IMR-90 (cell line): ENCODE data around the gene CCHCR1. TPM values are rescaled to one million over a fixed set of nuclear protein-coding genes. Genes with fewer than 3 reads are reported as not detected.
"Not testable (repeated sequence)": the region's sequence is repeated elsewhere in the genome, so short reads cannot be mapped to it uniquely, and the experiment has no call there.

Experiments used
- ATAC-seq: fragments of 200-7000 bp; cut with Tn5 transposase; 2 replicates; pipeline ENCODE4 v1.9.1; 2020; ENCODE audit warnings: low read depth, mild to moderate bottlenecking, moderate library complexity
- BruUV-seq: library from RNA; stranded (reverse); fragments of 400-500 nt; replicated peaks from 2 replicates; lab custom pipeline; 2021; lab: Mats Ljungman, UMichigan
- CTCF ChIA-PET: fragments of 300-600 bp; formaldehyde crosslinking; extraction: SDS; loops from one replicate; lab custom pipeline; 2021; ENCODE audit warnings: antibody characterized with exemption; lab: Yijun Ruan, JAX
- POLR2A ChIA-PET: fragments of 300-600 bp; sonication (Branson Sonifier 250); formaldehyde crosslinking; loops from one replicate; lab custom pipeline; 2022; ENCODE audit warnings: antibody characterized with exemption; ENCODE audit not compliant: unreplicated experiment; lab: Charles Lee
- DNase-seq: peaks from one replicate; pipeline ENCODE4 v3.0.0; 2013
- H2AFZ ChIP-seq: replicated peaks from 2 replicates; pipeline ENCODE3; 2013; ENCODE audit warnings: low read length, mild to moderate bottlenecking; ENCODE audit not compliant: poor library complexity
- H2AK5ac ChIP-seq: 2 replicates; pipeline ENCODE4 v1.6.1; 2013; ENCODE audit warnings: low read depth, low read length, inconsistent platforms
- H2AK9ac ChIP-seq: replicated peaks from 2 replicates; pipeline ENCODE3; 2013; ENCODE audit warnings: mild to moderate bottlenecking, low read depth, low read length, moderate library complexity; ENCODE audit not compliant: poor library complexity
- H2BK120ac ChIP-seq: 2 replicates; pipeline ENCODE4 v1.6.1; 2013; ENCODE audit warnings: low read depth, low read length, inconsistent platforms
- H2BK15ac ChIP-seq: 3 replicates; pipeline ENCODE4 v1.6.1; 2013; ENCODE audit warnings: low read depth, low read length, inconsistent platforms
- H2BK20ac ChIP-seq: 2 replicates; pipeline ENCODE4 v1.6.1; 2013; ENCODE audit warnings: low read depth, mild to moderate bottlenecking, inconsistent platforms, low read length, moderate library complexity
- H2BK5ac ChIP-seq: 2 replicates; pipeline ENCODE4 v1.6.1; 2013; ENCODE audit warnings: mild to moderate bottlenecking, low read depth, low read length, inconsistent platforms; ENCODE audit not compliant: poor library complexity, severe bottlenecking
- H3K14ac ChIP-seq: replicated peaks from 2 replicates; pipeline ENCODE4 v1.6.1; 2013; ENCODE audit warnings: low read depth, low read length, inconsistent platforms
- H3K18ac ChIP-seq: 2 replicates; pipeline ENCODE4 v1.6.1; 2013; ENCODE audit warnings: low read depth, low read length, control low read depth
- H3K23ac ChIP-seq: 2 replicates; pipeline ENCODE4 v1.6.1; 2013; ENCODE audit warnings: low read depth, low read length, inconsistent platforms
- H3K27ac ChIP-seq: 2 replicates; pipeline ENCODE4 v1.5.1; 2013; ENCODE audit warnings: mild to moderate bottlenecking, control low read depth, low read length; ENCODE audit not compliant: insufficient read depth
- H3K27me3 ChIP-seq: 2 replicates; pipeline ENCODE4 v1.6.1; 2013; ENCODE audit warnings: low read length; ENCODE audit not compliant: control insufficient read depth, insufficient read depth
- H3K36me3 ChIP-seq: 2 replicates; pipeline ENCODE4 v1.6.1; 2013; ENCODE audit warnings: low read length, mixed read lengths; ENCODE audit not compliant: control insufficient read depth, insufficient read depth
- H3K4ac ChIP-seq: 2 replicates; pipeline ENCODE4 v1.6.1; 2013; ENCODE audit warnings: low read depth, low read length, inconsistent platforms
- H3K4me1 ChIP-seq: 2 replicates; pipeline ENCODE4 v1.6.1; 2013; ENCODE audit warnings: low read length, mixed read lengths; ENCODE audit not compliant: control insufficient read depth, insufficient read depth
- H3K4me2 ChIP-seq: 2 replicates; pipeline ENCODE4 v1.6.1; 2013; ENCODE audit warnings: low read depth, mild to moderate bottlenecking, control low read depth, low read length, moderate library complexity
- H3K4me3 ChIP-seq: 2 replicates; pipeline ENCODE4 v1.5.1; 2013; ENCODE audit warnings: low read depth, mild to moderate bottlenecking, control low read depth, low read length, moderate library complexity; ENCODE audit not compliant: insufficient read depth
- H3K56ac ChIP-seq: 2 replicates; pipeline ENCODE4 v1.6.1; 2013; ENCODE audit warnings: low read length, inconsistent platforms; ENCODE audit not compliant: insufficient read depth; ENCODE audit errors: extremely low read depth
- H3K79me1 ChIP-seq, 2 experiments: 2 replicates each; pipeline ENCODE4 v1.6.1; 2013; ENCODE audit warnings: low read length in 2 of 2, inconsistent platforms in 1 of 2, low read depth in 1 of 2
- H3K9ac ChIP-seq: 2 replicates; pipeline ENCODE4 v1.6.1; 2013; ENCODE audit warnings: low read depth, low read length, control low read depth
- H3K9me1 ChIP-seq: 2 replicates; pipeline ENCODE4 v1.6.1; 2013; ENCODE audit warnings: low read length, inconsistent platforms; ENCODE audit not compliant: insufficient read depth
- H3K9me3 ChIP-seq: 2 replicates; pipeline ENCODE4 v1.6.1; 2013; ENCODE audit warnings: low read length; ENCODE audit not compliant: control insufficient read depth, insufficient read depth
- H4K20me1 ChIP-seq: 2 replicates; pipeline ENCODE4 v1.6.1; 2013; ENCODE audit warnings: low read length, inconsistent platforms; ENCODE audit not compliant: insufficient read depth
- H4K5ac ChIP-seq: 2 replicates; pipeline ENCODE4 v1.6.1; 2013; ENCODE audit warnings: mild to moderate bottlenecking, low read depth, low read length, control low read depth
- H4K8ac ChIP-seq, 2 experiments: 2 replicates each; pipeline ENCODE4 v1.6.1; 2013; ENCODE audit warnings: low read depth in 2 of 2, low read length in 2 of 2, control low read depth in 1 of 2, inconsistent platforms in 1 of 2
- H4K91ac ChIP-seq: 2 replicates; pipeline ENCODE4 v1.6.1; 2013; ENCODE audit warnings: low read depth, low read length, inconsistent platforms; ENCODE audit not compliant: insufficient read depth
- WGBS, 2 experiments: methylation state at CpG; one replicate each; pipeline versions ENCODE4 v1.1.5 to v1.1.7; 2013; ENCODE audit warnings: missing lambda C conversion rate in 2 of 2; ENCODE audit not compliant: insufficient read length in 1 of 2; ENCODE audit errors: extremely low coverage in 2 of 2; 5-methylcytosine and 5-hydroxymethylcytosine counted together
- dilution Hi-C: fragments of 300-500 bp; cut with HindIII; formaldehyde crosslinking; loops from one replicate; pipeline ENCODE4 v1.14.3; 2018; ENCODE audit warnings: low sequenced_read_pairs; ENCODE audit not compliant: unreplicated experiment
- in situ Hi-C: fragments of 300-500 bp; cut with MboI; formaldehyde crosslinking; loops from 3 replicates; pipeline ENCODE4 v1.14.3; 2019; ENCODE audit warnings: low sequenced_read_pairs, inconsistent platforms, mixed read lengths
- intact Hi-C: fragments of 100-400 bp; cut with micrococcal nuclease; formaldehyde crosslinking; loops from 2 replicates; pipeline ENCODE4 v1.10.0; 2022
- polyA plus RNA-seq, 3 experiments: library from polyadenylated mRNA; depleted of rRNA; stranded (reverse); fragments of >200 nt; gene quantifications; 2 replicates each; pipeline ENCODE4 v1.2.3, GENCODE V29; 2012; ENCODE audit warnings: low replicate concordance in 1 of 3
- total RNA-seq: library from RNA; depleted of rRNA; stranded (reverse); fragments of >200 nt; gene quantifications from 2 replicates; pipeline ENCODE4 v1.2.3, GENCODE V29; 2012

The CCHCR1 gene
- total and polyA plus RNA-seq, 2 of the 4 experiments (the other 2 are of a cell fraction), result 13.1 to 22.0 TPM

DNA sequence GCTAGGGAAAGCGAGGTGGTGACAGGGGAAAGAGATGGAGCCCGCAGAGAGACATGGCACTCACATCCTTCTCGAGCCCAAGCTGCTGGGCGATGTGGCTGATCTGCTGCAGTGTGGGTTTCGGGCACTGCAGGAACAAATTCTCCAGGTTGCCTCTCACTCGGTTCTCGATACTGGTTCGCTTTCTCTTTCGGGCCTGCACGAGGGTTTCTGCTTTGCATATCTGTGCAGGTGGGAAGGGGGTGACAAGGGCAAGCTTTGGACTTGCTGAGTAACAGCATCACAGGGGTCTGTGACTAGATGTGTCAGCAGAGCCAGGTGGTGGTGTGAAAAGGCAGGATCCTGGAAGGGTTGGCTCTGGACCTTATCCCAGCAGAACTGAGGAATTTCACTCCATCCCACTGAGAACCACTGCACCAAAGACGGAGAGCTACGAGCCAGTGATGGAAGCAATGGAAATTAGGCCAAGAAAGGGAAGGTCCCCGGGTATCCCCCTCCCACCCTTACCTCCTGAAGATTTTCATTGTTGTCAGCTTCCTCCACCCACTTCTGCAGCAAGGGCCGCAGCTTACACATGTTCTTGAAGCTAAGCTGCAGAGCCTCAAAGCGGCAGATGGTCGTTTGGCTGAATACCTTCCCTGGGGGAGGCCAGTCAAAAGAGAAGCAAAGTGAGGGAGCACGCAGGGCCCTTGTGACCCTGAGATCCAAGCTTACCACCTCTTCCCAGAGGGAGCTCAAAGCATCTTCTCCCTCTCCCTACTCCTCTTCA is 7.6 kb upstream of the CCHCR1 start:
- H3K4ac ChIP-seq, H3K27me3 ChIP-seq, H3K36me3 ChIP-seq, H3K14ac ChIP-seq, H3K23ac ChIP-seq, H3K4me2 ChIP-seq, H2AK5ac ChIP-seq, H4K8ac ChIP-seq, H4K20me1 ChIP-seq, BruUV-seq, H4K91ac ChIP-seq, H3K9me3 ChIP-seq, H3K27ac ChIP-seq, H4K5ac ChIP-seq, ATAC-seq, intact Hi-C loops, dilution Hi-C loops, H3K4me3 ChIP-seq, H2AK9ac ChIP-seq, in situ Hi-C loops, H2AFZ ChIP-seq, H3K4me1 ChIP-seq, H3K56ac ChIP-seq, H3K9ac ChIP-seq, POLR2A ChIA-PET, H2BK120ac ChIP-seq, DNase-seq, H2BK15ac ChIP-seq, H3K18ac ChIP-seq, H3K9me1 ChIP-seq, H2BK20ac ChIP-seq, H2BK5ac ChIP-seq: not testable (repeated sequence)
- H3K79me1 ChIP-seq, result peaks cover under 1 to 20% of the 10 kb centered on the region in 2 experiments; a peak in 3 of 4 replicates
- WGBS, 2 experiments, result 100% methylated on average over 2 of the region's 17 CpGs; no CpG with 5 or more reads in 1 of the 2 experiments
- CTCF ChIA-PET, result interaction anchor here (1.1 kb wide), 1 partner anchor 21 kb away, joined by 3 read pairs; no protein-coding TSS in a partner anchor

DNA sequence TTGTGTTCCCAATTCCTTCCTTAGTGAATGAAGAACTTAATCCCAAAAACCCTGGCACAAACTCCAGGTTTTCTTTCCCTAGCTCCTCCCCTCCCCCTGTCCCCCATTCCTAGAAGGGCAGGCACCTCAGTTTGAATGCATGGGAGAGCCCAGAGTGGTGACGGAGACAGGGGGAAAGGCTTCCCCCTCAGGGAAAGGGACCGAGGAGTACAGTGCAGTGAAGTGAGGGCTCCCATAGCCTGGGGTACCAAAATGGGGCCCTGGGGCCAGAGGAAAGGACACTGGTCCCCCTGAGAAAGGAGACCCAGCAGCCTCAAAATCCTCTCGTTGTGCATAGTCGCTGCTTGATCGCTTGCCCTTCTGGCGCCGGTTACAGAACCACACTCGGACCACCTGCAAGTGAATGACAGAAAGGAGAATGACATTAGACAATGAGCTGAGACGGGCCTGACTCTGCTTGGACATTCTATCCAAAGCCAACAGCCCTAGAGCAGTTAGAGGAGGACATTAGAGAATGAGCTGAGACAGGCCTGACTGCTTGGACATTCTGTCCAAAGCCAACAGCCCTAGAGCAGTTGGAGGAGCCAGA is 7.0 kb upstream of the CCHCR1 start:
- H3K9me3 ChIP-seq, H2AK5ac ChIP-seq, in situ Hi-C loops, intact Hi-C loops, H2BK15ac ChIP-seq, ATAC-seq, H3K4me3 ChIP-seq, H3K56ac ChIP-seq, H3K27me3 ChIP-seq, H3K27ac ChIP-seq, H3K23ac ChIP-seq, H3K9me1 ChIP-seq, BruUV-seq, H4K91ac ChIP-seq, DNase-seq, H3K36me3 ChIP-seq, H2BK20ac ChIP-seq, H4K20me1 ChIP-seq, H2AFZ ChIP-seq, H4K8ac ChIP-seq, H3K14ac ChIP-seq, POLR2A ChIA-PET, H3K18ac ChIP-seq, H2BK5ac ChIP-seq, dilution Hi-C loops, H3K4me1 ChIP-seq, H3K4me2 ChIP-seq, H4K5ac ChIP-seq, H2BK120ac ChIP-seq, H3K4ac ChIP-seq, H3K9ac ChIP-seq, H2AK9ac ChIP-seq: not testable (repeated sequence)
- WGBS, 2 experiments, result no CpG with 5 or more reads among the region's 9 CpGs
- peaks cover 7 to 27% of the 10 kb centered on the region in 2 experiments for H3K79me1 ChIP-seq
- CTCF ChIA-PET, result interaction anchor here (1.1 kb wide), 1 partner anchor 21 kb away, joined by 3 read pairs; no protein-coding TSS in a partner anchor
